ENCODE data around the gene GLYAT.

GLYAT gene

GRCh38 chr11:58727415-58727797, 4.3 kb downstream of the GLYAT start:
- no CpG with 5 or more reads among the region's 2 CpGs for WGBS (ENCODE audit: extremely low coverage, insufficient coverage, low lambda C conversion rate)
- H3K4me1 ChIP-seq (ENCODE audit: control insufficient read depth, low read depth, low read length): no peaks in the 10 kb centered on the region
- H3K27ac ChIP-seq (ENCODE audit: low read depth, low read length): no peak overlapping the region
- H3K79me2 ChIP-seq (ENCODE audit: control insufficient read depth, insufficient read depth, low read length): no peaks in the 10 kb centered on the region
- H3K9ac ChIP-seq (ENCODE audit: low read length): no peak overlapping the region
- H3K4me3 ChIP-seq (ENCODE audit: low read length): no peak overlapping the region
- no peak for DNase-seq
- H3K23ac ChIP-seq (ENCODE audit: low read length): no peak overlapping the region
- no peak overlapping the region for H2BK5ac ChIP-seq (ENCODE audit: low read length)
- no peak overlapping the region for H3K18ac ChIP-seq (ENCODE audit: low read length)
- no peak overlapping the region for H2AK5ac ChIP-seq (ENCODE audit: low read length)
- H3K79me1 ChIP-seq (ENCODE audit: low read length): no peaks in the 10 kb centered on the region
- H2BK15ac ChIP-seq (replicated peaks; ENCODE audit: low read depth): no peak overlapping the region
- no peak overlapping the region for H3K4ac ChIP-seq (ENCODE audit: low read depth, low read length)
- no peaks in the 10 kb centered on the region for H3K27me3 ChIP-seq (ENCODE audit: insufficient read depth, low read length, poor library complexity)
- H3K56ac ChIP-seq (ENCODE audit: low read length): no peak overlapping the region
- no peaks in the 10 kb centered on the region for H3K36me3 ChIP-seq (ENCODE audit: control insufficient read depth, insufficient read depth, low read length)
- no peak overlapping the region for H2BK120ac ChIP-seq (ENCODE audit: low read depth, low read length)
- H4K8ac ChIP-seq (ENCODE audit: low read depth, low read length): no peak overlapping the region
- no peak overlapping the region for H4K5ac ChIP-seq (ENCODE audit: low read length)
- H3K4me2 ChIP-seq (ENCODE audit: low read length): no peak overlapping the region

GRCh38 chr11:58726737-58727414, 4.9 kb downstream of the GLYAT start:
- no peak overlapping the region for H3K4me3 ChIP-seq (ENCODE audit: low read length)

GRCh38 chr11:58719406-58720117, 12.2 kb downstream of the GLYAT start:
- no peak overlapping the region for H3K9ac ChIP-seq (ENCODE audit: low read length)
- H3K79me1 ChIP-seq (ENCODE audit: low read length): no peaks in the 10 kb centered on the region
- no peak overlapping the region for H3K18ac ChIP-seq (ENCODE audit: low read length)
- H2AK5ac ChIP-seq (ENCODE audit: low read length): no peak overlapping the region
- H3K36me3 ChIP-seq (ENCODE audit: control insufficient read depth, insufficient read depth, low read length): no peaks in the 10 kb centered on the region
- no peak overlapping the region for H2BK5ac ChIP-seq (ENCODE audit: low read length)
- no peaks in the 10 kb centered on the region for H3K4me1 ChIP-seq (ENCODE audit: control insufficient read depth, low read depth, low read length)
- H3K4ac ChIP-seq (ENCODE audit: low read depth, low read length): no peak overlapping the region
- WGBS (ENCODE audit: extremely low coverage, insufficient coverage, low lambda C conversion rate): no CpG with 5 or more reads among the region's 2 CpGs
- no peak overlapping the region for H4K8ac ChIP-seq (ENCODE audit: low read depth, low read length)
- no peak overlapping the region for H3K56ac ChIP-seq (ENCODE audit: low read length)
- no peak overlapping the region for H4K5ac ChIP-seq (ENCODE audit: low read length)
- no peak overlapping the region for H2BK120ac ChIP-seq (ENCODE audit: low read depth, low read length)
- H2BK15ac ChIP-seq (replicated peaks; ENCODE audit: low read depth): no peak overlapping the region
- DNase-seq: peak; percentile 8
- H3K27ac ChIP-seq (ENCODE audit: low read depth, low read length): no peak overlapping the region
- no peak overlapping the region for H3K23ac ChIP-seq (ENCODE audit: low read length)
- H3K4me2 ChIP-seq (ENCODE audit: low read length): no peak overlapping the region
- H3K4me3 ChIP-seq (ENCODE audit: low read length): no peak overlapping the region
- H3K79me2 ChIP-seq (ENCODE audit: control insufficient read depth, insufficient read depth, low read length): no peaks in the 10 kb centered on the region
- no peaks in the 10 kb centered on the region for H3K27me3 ChIP-seq (ENCODE audit: insufficient read depth, low read length, poor library complexity)

More at GRCh38 chr11:58726737-58727414, 4.9 kb downstream of the GLYAT start:
- Histone ChIP-seq H2BK5ac (ENCODE audit: low read length) (no peak overlapping the region), H2BK15ac (replicated peaks; ENCODE audit: low read depth) (no peak overlapping the region), H3K4ac (ENCODE audit: low read depth, low read length) (no peak overlapping the region), H3K9ac (ENCODE audit: low read length) (no peak overlapping the region), H3K18ac (ENCODE audit: low read length) (no peak overlapping the region), H2AK5ac (ENCODE audit: low read length) (no peak overlapping the region), H3K4me1 (ENCODE audit: control insufficient read depth, low read depth, low read length) (no peaks in the 10 kb centered on the region), H3K79me1 (ENCODE audit: low read length) (no peaks in the 10 kb centered on the region), H2BK120ac (ENCODE audit: low read depth, low read length) (no peak overlapping the region), H3K36me3 (ENCODE audit: control insufficient read depth, insufficient read depth, low read length) (no peaks in the 10 kb centered on the region), H4K8ac (ENCODE audit: low read depth, low read length) (no peak overlapping the region), H3K27ac (ENCODE audit: low read depth, low read length) (no peak overlapping the region), H3K27me3 (ENCODE audit: insufficient read depth, low read length, poor library complexity) (no peaks in the 10 kb centered on the region), H4K5ac (ENCODE audit: low read length) (no peak overlapping the region), H3K23ac (ENCODE audit: low read length) (no peak overlapping the region), H3K4me2 (ENCODE audit: low read length) (no peak overlapping the region), H3K56ac (ENCODE audit: low read length) (no peak overlapping the region), H3K79me2 (ENCODE audit: control insufficient read depth, insufficient read depth, low read length) (no peaks in the 10 kb centered on the region)
- no peak for DNase-seq
- WGBS (ENCODE audit: extremely low coverage, insufficient coverage, low lambda C conversion rate): no CpG with 5 or more reads among the region's 2 CpGs

GRCh38 chr11:58712531-58712930, 19.2 kb downstream of the GLYAT start:
- H2AK5ac ChIP-seq (ENCODE audit: low read length): no peak overlapping the region
- H3K4me2 ChIP-seq (ENCODE audit: low read length): no peak overlapping the region
- DNase-seq: no peak
- no peak overlapping the region for H3K56ac ChIP-seq (ENCODE audit: low read length)
- no peak overlapping the region for H3K18ac ChIP-seq (ENCODE audit: low read length)
- no peak overlapping the region for H3K4me3 ChIP-seq (ENCODE audit: low read length)
- no peaks in the 10 kb centered on the region for H3K27me3 ChIP-seq (ENCODE audit: insufficient read depth, low read length, poor library complexity)
- no CpG with 5 or more reads among the region's 1 CpG for WGBS (ENCODE audit: extremely low coverage, insufficient coverage, low lambda C conversion rate)
- H3K79me2 ChIP-seq (ENCODE audit: control insufficient read depth, insufficient read depth, low read length): no peaks in the 10 kb centered on the region
- H3K27ac ChIP-seq (ENCODE audit: low read depth, low read length): no peak overlapping the region
- H3K23ac ChIP-seq (ENCODE audit: low read length): no peak overlapping the region
- H3K4ac ChIP-seq (ENCODE audit: low read depth, low read length): no peak overlapping the region
- H2BK15ac ChIP-seq (replicated peaks; ENCODE audit: low read depth): no peak overlapping the region
- no peaks in the 10 kb centered on the region for H3K79me1 ChIP-seq (ENCODE audit: low read length)
- no peak overlapping the region for H2BK120ac ChIP-seq (ENCODE audit: low read depth, low read length)
- no peak overlapping the region for H3K9ac ChIP-seq (ENCODE audit: low read length)
- no peak overlapping the region for H2BK5ac ChIP-seq (ENCODE audit: low read length)
- no peak overlapping the region for H4K5ac ChIP-seq (ENCODE audit: low read length)
- no peaks in the 10 kb centered on the region for H3K4me1 ChIP-seq (ENCODE audit: control insufficient read depth, low read depth, low read length)
- no peak overlapping the region for H4K8ac ChIP-seq (ENCODE audit: low read depth, low read length)
- H3K36me3 ChIP-seq (ENCODE audit: control insufficient read depth, insufficient read depth, low read length): no peaks in the 10 kb centered on the region

- no peak overlapping the region for H3K4me2 ChIP-seq (ENCODE audit: low read length)
- no peak overlapping the region for H3K56ac ChIP-seq (ENCODE audit: low read length)
- WGBS (ENCODE audit: extremely low coverage, insufficient coverage, low lambda C conversion rate): no CpG with 5 or more reads among the region's 2 CpGs
- H3K27me3 ChIP-seq (ENCODE audit: insufficient read depth, low read length, poor library complexity): no peaks in the 10 kb centered on the region
- H3K4me3 ChIP-seq (ENCODE audit: low read length): no peak overlapping the region
- H2AK5ac ChIP-seq (ENCODE audit: low read length): no peak overlapping the region
- no peak overlapping the region for H2BK15ac ChIP-seq (replicated peaks; ENCODE audit: low read depth)
- H3K79me2 ChIP-seq (ENCODE audit: control insufficient read depth, insufficient read depth, low read length): no peaks in the 10 kb centered on the region
- DNase-seq: no peak
- H3K27ac ChIP-seq (ENCODE audit: low read depth, low read length): no peak overlapping the region
- no peaks in the 10 kb centered on the region for H3K4me1 ChIP-seq (ENCODE audit: control insufficient read depth, low read depth, low read length)
- no peak overlapping the region for H4K5ac ChIP-seq (ENCODE audit: low read length)
- H3K23ac ChIP-seq (ENCODE audit: low read length): no peak overlapping the region
- H3K18ac ChIP-seq (ENCODE audit: low read length): no peak overlapping the region
- no peak overlapping the region for H2BK5ac ChIP-seq (ENCODE audit: low read length)
- no peaks in the 10 kb centered on the region for H3K36me3 ChIP-seq (ENCODE audit: control insufficient read depth, insufficient read depth, low read length)
- H3K79me1 ChIP-seq (ENCODE audit: low read length): no peaks in the 10 kb centered on the region
- H2BK120ac ChIP-seq (ENCODE audit: low read depth, low read length): no peak overlapping the region
- no peak overlapping the region for H3K4ac ChIP-seq (ENCODE audit: low read depth, low read length)
- H3K9ac ChIP-seq (ENCODE audit: low read length): no peak overlapping the region
- H4K8ac ChIP-seq (ENCODE audit: low read depth, low read length): no peak overlapping the region
Measured at GRCh38 chr11:58711832-58712231, 19.9 kb downstream of the GLYAT start.
